Right lobe of liver (tissue), 4 donors: ENCODE measurements around the gene PLEKHA3.

Source experiments
- POLR2A ChIP-seq: fragments of 450-650 bp; IDR thresholded peaks from one replicate; pipeline ENCODE4 v1.6.1; 2017; ENCODE audit warnings: antibody characterized with exemption, mild to moderate bottlenecking
- TF ChIP-seq, protein P1 (sequence below), 4 donors: fragments of 200-600 bp in 3 of 4; fragments of 450-650 bp in 1 of 4; IDR thresholded peaks; one replicate each; pipeline versions ENCODE4 v1.5.1 to v1.8.0; 2016 to 2022; ENCODE audit warnings: antibody characterized with exemption in 4 of 4, mild to moderate bottlenecking in 2 of 4
- donor health status: DM: no; HTN: no; CAD: no.
- donor health status: DM: no; HTN: no; CAD: no.
- donor health status: DM: no; HTN: yes; CAD: no.

DNA sequence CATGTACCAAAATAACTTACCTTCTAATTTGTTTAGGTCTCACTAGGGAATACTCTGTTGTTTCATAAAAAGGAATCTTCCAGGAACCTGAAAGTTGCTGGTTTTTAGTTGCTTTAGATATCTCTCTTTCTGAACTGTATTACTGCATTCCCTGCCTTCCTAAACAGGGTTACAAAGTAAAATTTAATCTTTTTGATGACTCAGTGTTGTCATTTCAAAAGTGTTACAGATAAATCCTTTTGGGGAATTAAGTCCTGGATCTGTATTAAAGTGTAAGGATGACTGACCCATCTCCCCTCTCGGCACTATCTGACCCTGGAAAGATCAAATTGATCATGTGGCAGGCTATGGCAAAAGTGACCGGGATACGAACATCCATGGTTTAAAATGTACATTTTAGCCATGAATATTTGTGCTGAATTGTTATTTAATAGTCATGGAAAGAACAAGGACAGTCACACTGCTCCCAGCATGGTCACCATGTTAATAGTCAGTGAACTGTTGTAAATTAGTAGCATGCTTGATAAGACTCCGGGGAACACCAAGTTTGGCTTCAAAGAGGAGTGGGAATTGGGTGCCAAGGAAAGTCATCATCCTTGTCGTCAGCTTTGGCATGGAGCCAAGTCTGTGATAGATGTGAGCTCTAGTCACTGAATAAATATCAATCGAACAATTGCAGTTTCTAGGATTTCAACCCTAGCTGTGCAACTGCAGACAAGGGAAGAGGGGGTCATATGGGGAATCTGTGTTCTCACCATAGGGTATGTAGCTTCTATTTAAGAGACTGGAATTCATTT lies 4.2 kb downstream of the PLEKHA3 start:
- TF ChIP-seq, protein P1, sequence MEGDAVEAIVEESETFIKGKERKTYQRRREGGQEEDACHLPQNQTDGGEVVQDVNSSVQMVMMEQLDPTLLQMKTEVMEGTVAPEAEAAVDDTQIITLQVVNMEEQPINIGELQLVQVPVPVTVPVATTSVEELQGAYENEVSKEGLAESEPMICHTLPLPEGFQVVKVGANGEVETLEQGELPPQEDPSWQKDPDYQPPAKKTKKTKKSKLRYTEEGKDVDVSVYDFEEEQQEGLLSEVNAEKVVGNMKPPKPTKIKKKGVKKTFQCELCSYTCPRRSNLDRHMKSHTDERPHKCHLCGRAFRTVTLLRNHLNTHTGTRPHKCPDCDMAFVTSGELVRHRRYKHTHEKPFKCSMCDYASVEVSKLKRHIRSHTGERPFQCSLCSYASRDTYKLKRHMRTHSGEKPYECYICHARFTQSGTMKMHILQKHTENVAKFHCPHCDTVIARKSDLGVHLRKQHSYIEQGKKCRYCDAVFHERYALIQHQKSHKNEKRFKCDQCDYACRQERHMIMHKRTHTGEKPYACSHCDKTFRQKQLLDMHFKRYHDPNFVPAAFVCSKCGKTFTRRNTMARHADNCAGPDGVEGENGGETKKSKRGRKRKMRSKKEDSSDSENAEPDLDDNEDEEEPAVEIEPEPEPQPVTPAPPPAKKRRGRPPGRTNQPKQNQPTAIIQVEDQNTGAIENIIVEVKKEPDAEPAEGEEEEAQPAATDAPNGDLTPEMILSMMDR (IDR thresholded peaks at IDR 0.05) = no peak
- no peak for TF ChIP-seq POLR2A
